Measurements from ENCODE around the gene CYP11A1.
A peak's percentile ranks its signal among the peaks of the same experiment; 100 is the strongest.

GRCh38 chr15:74322558-74323180, 44.8 kb downstream of the CYP11A1 start:
- TF ChIP-seq CTCF (IDR thresholded peaks at IDR 0.05; ENCODE audit: insufficient read depth, low read length), result peak; percentile 81
- no peak for TF ChIP-seq POLR2AphosphoS5 (IDR thresholded peaks at IDR 0.05; ENCODE audit: low read depth)
- no peak for TF ChIP-seq GABPA (IDR thresholded peaks at IDR 0.05; ENCODE audit: low read depth)
- no peak for TF ChIP-seq REST (IDR thresholded peaks at IDR 0.05; ENCODE audit: insufficient replicate concordance, low read depth)
- no peak for TF ChIP-seq SPI1 (IDR thresholded peaks at IDR 0.05; ENCODE audit: borderline replicate concordance, low read depth)

Measured in HL-60 (cell line).